GM12801 (cell line): ENCODE measurements around the gene PCCA.

Experiments used
- CTCF ChIP-seq: IDR thresholded peaks from one replicate; pipeline ENCODE4 v1.5.1; 2011; ENCODE audit warnings: control low read depth; ENCODE audit not compliant: insufficient read length; ENCODE audit errors: extremely low read depth

Gene PCCA

GRCh38 chr13:100485265-100485664 lies 396.4 kb downstream of the PCCA start:
- no peak for TF ChIP-seq CTCF

- no peak for TF ChIP-seq CTCF
Measured at GRCh38 chr13:100490692-100491091, 401.8 kb downstream of the PCCA start.

- TF ChIP-seq CTCF: no peak
Measured at GRCh38 chr13:100491164-100491842, 402.4 kb downstream of the PCCA start.

- no peak for TF ChIP-seq CTCF
Measured at GRCh38 chr13:100493418-100493817, 404.5 kb downstream of the PCCA start.

- TF ChIP-seq CTCF: no peak
Measured at GRCh38 chr13:100495455-100495854, 406.6 kb downstream of the PCCA start.

- no peak for TF ChIP-seq CTCF
Measured at GRCh38 chr13:100497389-100497788, 408.5 kb downstream of the PCCA start.

- no peak for TF ChIP-seq CTCF
Measured at GRCh38 chr13:100502446-100502845, 413.6 kb downstream of the PCCA start.
